H9 (cell line): ENCODE results near the gene MBD3L2. TPM values are rescaled to one million over a fixed set of nuclear protein-coding genes. Genes with fewer than 3 reads are reported as not detected.

Source experiments
- DNase-seq: peaks from one replicate; pipeline ENCODE4 v3.0.0-alpha.2; 2017
- H2AFZ ChIP-seq: one replicate; pipeline ENCODE4 v1.6.1; 2013; ENCODE audit warnings: mild to moderate bottlenecking, low read length, control low read depth, moderate library complexity
- H2AK5ac ChIP-seq: 2 replicates; pipeline ENCODE4 v1.6.1; 2013; ENCODE audit warnings: low read length, control low read depth, mixed read lengths; ENCODE audit not compliant: insufficient read length
- H2BK120ac ChIP-seq: one replicate; pipeline ENCODE4 v1.6.1; 2013; ENCODE audit warnings: low read depth, mild to moderate bottlenecking, low read length, control low read depth, inconsistent platforms; ENCODE audit not compliant: poor library complexity, severe bottlenecking
- H2BK12ac ChIP-seq: 2 replicates; pipeline ENCODE4 v1.6.1; 2013; ENCODE audit warnings: low read length, control low read depth, mixed read lengths, low read depth; ENCODE audit not compliant: insufficient read length
- H2BK15ac ChIP-seq: 2 replicates; pipeline ENCODE4 v1.6.1; 2013; ENCODE audit warnings: low read depth, low read length, control low read depth
- H2BK20ac ChIP-seq: one replicate; pipeline ENCODE4 v1.6.1; 2013; ENCODE audit warnings: low read depth, mild to moderate bottlenecking, low read length, control low read depth, inconsistent platforms; ENCODE audit not compliant: poor library complexity, severe bottlenecking
- H2BK5ac ChIP-seq: 2 replicates; pipeline ENCODE4 v1.6.1; 2013; ENCODE audit warnings: low read length, control low read depth, mixed read lengths; ENCODE audit not compliant: insufficient read length
- H3K14ac ChIP-seq: 2 replicates; pipeline ENCODE4 v1.6.1; 2013; ENCODE audit warnings: low read length, control low read depth; ENCODE audit not compliant: insufficient read depth
- H3K18ac ChIP-seq: 2 replicates; pipeline ENCODE4 v1.6.1; 2013; ENCODE audit warnings: low read depth, mild to moderate bottlenecking, mixed read lengths, low read length, control low read depth; ENCODE audit not compliant: insufficient read length
- H3K23ac ChIP-seq: 2 replicates; pipeline ENCODE4 v1.6.1; 2013; ENCODE audit warnings: low read length, control low read depth, mixed read lengths, low read depth; ENCODE audit not compliant: insufficient read length
- H3K23me2 ChIP-seq: 2 replicates; pipeline ENCODE4 v1.6.1; 2013; ENCODE audit warnings: low read depth, mild to moderate bottlenecking, mixed read lengths, low read length, control low read depth; ENCODE audit not compliant: insufficient read length, poor library complexity, severe bottlenecking
- H3K27ac ChIP-seq: 2 replicates; pipeline ENCODE4 v1.5.1; 2013; ENCODE audit warnings: low read length, control low read depth, mixed read lengths, low read depth; ENCODE audit not compliant: insufficient read length
- H3K27me3 ChIP-seq: 2 replicates; pipeline ENCODE4 v1.6.1; 2013; ENCODE audit warnings: low read length, control low read depth, inconsistent platforms; ENCODE audit not compliant: insufficient read depth
- H3K4ac ChIP-seq: 2 replicates; pipeline ENCODE4 v1.6.1; 2013; ENCODE audit warnings: low read depth, mild to moderate bottlenecking, control low read depth, inconsistent platforms, low read length, moderate library complexity
- H3K4me1 ChIP-seq: 2 replicates; pipeline ENCODE4 v1.6.1; 2013; ENCODE audit warnings: low read length, control low read depth, inconsistent platforms; ENCODE audit not compliant: insufficient read depth
- H3K4me2 ChIP-seq: 2 replicates; pipeline ENCODE4 v1.6.1; 2013; ENCODE audit warnings: low read length, control low read depth, mixed read lengths; ENCODE audit not compliant: insufficient read length, insufficient read depth
- H3K56ac ChIP-seq: 2 replicates; pipeline ENCODE4 v1.6.1; 2013; ENCODE audit warnings: low read depth, mild to moderate bottlenecking, mixed read lengths, low read length, control low read depth; ENCODE audit not compliant: insufficient read length
- H3K79me1 ChIP-seq: 2 replicates; pipeline ENCODE4 v1.6.1; 2013; ENCODE audit warnings: low read depth, mild to moderate bottlenecking, moderate library complexity, low read length, control low read depth, inconsistent platforms; ENCODE audit not compliant: insufficient read depth, poor library complexity, severe bottlenecking
- H3K79me2 ChIP-seq: 2 replicates; pipeline ENCODE4 v1.6.1; 2013; ENCODE audit warnings: low read length, control low read depth, inconsistent platforms; ENCODE audit not compliant: insufficient read depth
- H3K9ac ChIP-seq: 2 replicates; pipeline ENCODE4 v1.6.1; 2013; ENCODE audit warnings: low read length, control low read depth, mixed read lengths; ENCODE audit not compliant: insufficient read length; ENCODE audit errors: extremely low read depth
- H3K9me3 ChIP-seq: one replicate; pipeline ENCODE4 v1.6.1; 2013; ENCODE audit warnings: low read depth, low read length, inconsistent platforms; ENCODE audit not compliant: control insufficient read depth
- H3T11ph ChIP-seq: one replicate; pipeline ENCODE4 v1.6.1; 2013; ENCODE audit warnings: mild to moderate bottlenecking, low read length, control low read depth, inconsistent platforms
- H4K20me1 ChIP-seq: one replicate; pipeline ENCODE4 v1.6.1; 2013; ENCODE audit not compliant: control insufficient read depth, insufficient read length, insufficient read depth
- H4K5ac ChIP-seq: 2 replicates; pipeline ENCODE4 v1.6.1; 2013; ENCODE audit warnings: low read depth, mild to moderate bottlenecking, mixed read lengths, low read length, control low read depth; ENCODE audit not compliant: insufficient read length
- H4K8ac ChIP-seq: replicated peaks from 2 replicates; pipeline ENCODE4 v1.6.1; 2013; ENCODE audit warnings: low read length, control low read depth, mixed read lengths, low read depth; ENCODE audit not compliant: insufficient read length
- H4K91ac ChIP-seq: 2 replicates; pipeline ENCODE4 v1.6.1; 2013; ENCODE audit warnings: low read depth, mild to moderate bottlenecking, moderate library complexity, mixed read lengths, low read length, control low read depth; ENCODE audit not compliant: insufficient read length
- H3K27ac Mint-ChIP-seq, 3 experiments: 2 replicates in 2 of 3; 3 replicates in 1 of 3; pipeline ENCODE4 v1.8.0; 2020 to 2021; ENCODE audit warnings: mixed read lengths in 3 of 3, mild to moderate bottlenecking in 1 of 3, moderate library complexity in 1 of 3
- H3K27me3 Mint-ChIP-seq: 2 replicates; pipeline ENCODE4 v1.8.0; 2021; ENCODE audit warnings: low read depth, mild to moderate bottlenecking, moderate library complexity, mixed read lengths
- H3K36me3 Mint-ChIP-seq, 3 experiments: 2 replicates in 2 of 3; 3 replicates in 1 of 3; pipeline ENCODE4 v1.8.0; 2020 to 2021; ENCODE audit warnings: low read depth in 3 of 3, mixed read lengths in 3 of 3; ENCODE audit not compliant: insufficient read depth in 1 of 3
- H3K4me1 Mint-ChIP-seq, 2 experiments: 2 replicates each; pipeline ENCODE4 v1.8.0; 2020; ENCODE audit warnings: mixed read lengths in 2 of 2
- H3K4me3 Mint-ChIP-seq, 2 experiments: 2 replicates in 1 of 2; 3 replicates in 1 of 2; pipeline ENCODE4 v1.8.0; 2020 to 2021; ENCODE audit warnings: mild to moderate bottlenecking in 2 of 2, mixed read lengths in 2 of 2, moderate library complexity in 1 of 2
- H3K9me3 Mint-ChIP-seq, 2 experiments: 2 replicates in 1 of 2; 3 replicates in 1 of 2; pipeline ENCODE4 v1.8.0; 2020; ENCODE audit warnings: mild to moderate bottlenecking in 2 of 2, mixed read lengths in 2 of 2, moderate library complexity in 1 of 2
- CTCF ChIP-seq: fragments of 200-600 bp; sonication (generic); conservative IDR thresholded peaks from 3 replicates; pipeline ENCODE4 v1.8.0; 2021; ENCODE audit warnings: antibody characterized with exemption, mild to moderate bottlenecking
- WGBS: extraction: QIAGEN DNeasy Blood & Tissue Kit; methylation state at CpG from one replicate; pipeline ENCODE4 v1.1.7; 2013; ENCODE audit warnings: missing lambda C conversion rate, low lambda C conversion rate, mixed read lengths; ENCODE audit not compliant: insufficient read length; ENCODE audit errors: extremely low coverage; 5-methylcytosine and 5-hydroxymethylcytosine counted together
- total RNA-seq: library from RNA; stranded (reverse); gene quantifications from 2 replicates; pipeline ENCODE4 v1.2.1, GENCODE V29; 2021

MBD3L2 gene
- total RNA-seq, 1 experiment from 2014 or later = not detected

- Histone ChIP-seq H2BK20ac (no peak overlapping the region), H3K27me3 (no peaks in the 10 kb centered on the region), H2AFZ (no peak overlapping the region), H4K20me1 (no peaks in the 10 kb centered on the region), H3K18ac (no peak overlapping the region), H3K4me2 (peak overlapping the region; percentile 54), H3K9me3 (peaks cover 5% of the 10 kb centered on the region), H2BK5ac (no peak overlapping the region), H3K23ac (no peak overlapping the region), H2AK5ac (no peak overlapping the region), H3K27ac (no peak overlapping the region), H3K56ac (no peak overlapping the region), H3K9ac (no peak overlapping the region), H3K4me1 (no peaks in the 10 kb centered on the region), H3T11ph (no peak overlapping the region), H4K91ac (no peak overlapping the region), H3K79me2 (no peaks in the 10 kb centered on the region), H3K14ac (no peak overlapping the region), H4K8ac (no peak overlapping the region), H4K5ac (no peak overlapping the region), H3K4ac (no peak overlapping the region), H2BK15ac (no peak overlapping the region), H2BK12ac (no peak overlapping the region), H3K23me2 (no peaks in the 10 kb centered on the region), H3K79me1 (no peaks in the 10 kb centered on the region), H2BK120ac (no peak overlapping the region)
- TF ChIP-seq CTCF = no peak
- H3K4me3 Mint-ChIP-seq = peak overlapping the region; percentile 84 to 86
- peaks cover 35% of the 10 kb centered on the region in 2 experiments for H3K9me3 Mint-ChIP-seq
- peaks cover 26 to 29% (median 28%) of the 10 kb centered on the region in 3 experiments for H3K36me3 Mint-ChIP-seq
- peaks cover 6% of the 10 kb centered on the region for H3K27me3 Mint-ChIP-seq
- WGBS = no CpG with 5 or more reads among the region's 9 CpGs
- DNase-seq = no peak
- peaks cover 10 to 11% of the 10 kb centered on the region in 2 experiments for H3K4me1 Mint-ChIP-seq
- peak overlapping the region in 2 of 3 experiments; percentile 93 to 98; a peak in 4 of 7 replicates for H3K27ac Mint-ChIP-seq
Observed at GRCh38 chr19:7099597-7099921, 50.4 kb downstream of the MBD3L2 start.

Other genes starting within 250 kb of the MBD3L2 start
- gene ADGRE1, start 161.7 kb upstream of the MBD3L2 start, total RNA-seq = not detected in 2 replicates
- gene MBD3L2B, start 27.9 kb upstream of the MBD3L2 start, total RNA-seq = not detected in 2 replicates
- gene MBD3L5, start 18.7 kb upstream of the MBD3L2 start, total RNA-seq = not detected in 2 replicates
- gene MBD3L4, start 9.1 kb upstream of the MBD3L2 start, total RNA-seq = not detected in 2 replicates
- gene MBD3L3, start 9.4 kb downstream of the MBD3L2 start, total RNA-seq = not detected in 2 replicates
- 10.9 and 12.2 TPM in 2 replicates for gene ZNF557, start 20.4 kb downstream of the MBD3L2 start, total RNA-seq
- 37.0 and 39.8 TPM in 2 replicates for gene INSR, start 245.1 kb downstream of the MBD3L2 start, total RNA-seq